Esophagus muscularis mucosa (tissue), 4 donors: ENCODE data around the gene HFE. TPM values are rescaled to one million over a fixed set of nuclear protein-coding genes. Genes with fewer than 3 reads are reported as not detected.
A peak's percentile ranks its signal among the peaks of the same experiment; 100 is the strongest.

Experiments
- DNase-seq: peaks from one replicate; pipeline ENCODE4 v3.0.0-alpha.2; 2017; ENCODE audit errors: extremely low spot score
- H3K27ac ChIP-seq, 4 donors: fragments of 200-600 bp; sonication (generic); replicated peaks in 1 of 4; 1 replicate in 3 of 4; 2 replicates in 1 of 4; pipeline ENCODE4 v1.5.1; 2016 to 2019; ENCODE audit warnings: mild to moderate bottlenecking in 1 of 4
- H3K27me3 ChIP-seq, 4 donors: fragments of 200-600 bp; sonication (generic); one replicate each; pipeline versions ENCODE4 v1.5.1 to v1.6.0; 2016 to 2019
- H3K36me3 ChIP-seq, 4 donors: fragments of 200-600 bp; sonication (generic); one replicate each; pipeline ENCODE4 v1.5.1; 2016 to 2019
- H3K4me1 ChIP-seq, 4 donors: fragments of 200-600 bp; sonication (generic); one replicate each; pipeline ENCODE4 v1.5.1; 2016 to 2019
- H3K4me3 ChIP-seq, 4 donors: fragments of 200-600 bp; sonication (generic); 1 replicate in 2 of 4; 2 replicates in 2 of 4; pipeline ENCODE4 v1.5.1; 2016 to 2019; ENCODE audit warnings: mild to moderate bottlenecking in 4 of 4, moderate library complexity in 1 of 4
- H3K9me3 ChIP-seq, 4 donors: fragments of 200-600 bp; sonication (generic); 1 replicate in 3 of 4; 2 replicates in 1 of 4; pipeline ENCODE4 v1.5.1; 2016 to 2019
- CTCF ChIP-seq, 3 experiments: fragments of 200-600 bp in 2 of 3; fragments of 450-650 bp in 1 of 3; sonication (generic) in 2 of 3; IDR thresholded peaks; one replicate each; pipeline ENCODE4 v1.5.1; 2017 to 2019; ENCODE audit warnings: antibody characterized with exemption in 3 of 3, mild to moderate bottlenecking in 2 of 3, moderate library complexity in 1 of 3
- EP300 ChIP-seq: sonication (generic); formaldehyde crosslinking; IDR thresholded peaks from one replicate; pipeline ENCODE4 v1.6.1; 2017; ENCODE audit warnings: antibody characterized with exemption
- POLR2A ChIP-seq: fragments of 450-650 bp; IDR thresholded peaks from one replicate; pipeline ENCODE4 v1.6.1; 2017; ENCODE audit warnings: antibody characterized with exemption, moderate library complexity, mild to moderate bottlenecking, low read depth
- POLR2AphosphoS5 ChIP-seq, 2 donors: sonication (generic); formaldehyde crosslinking; IDR thresholded peaks; one replicate each; pipeline ENCODE4 v1.6.1; 2017; ENCODE audit warnings: antibody characterized with exemption in 2 of 2
- WGBS: methylation state at CpG from one replicate; pipeline ENCODE4 v1.1.5; 2018; 5-methylcytosine and 5-hydroxymethylcytosine counted together
- intact Hi-C: fragments of 100-400 bp; cut with DNase I; formaldehyde crosslinking; loops from one replicate; pipeline ENCODE4 v1.15.1; 2023
- total RNA-seq, 4 donors: library from RNA; depleted of rRNA; stranded (reverse); fragments of >200 nt; gene quantifications; one replicate each; pipeline versions ENCODE4 v1.1.0 to v1.2.1, GENCODE V29; 2016

HFE gene
- total RNA-seq, 4 donors from 2014 or later = 3.0 to 9.9 (median 6.5) TPM

- H3K27ac ChIP-seq = peak overlapping the region; percentile 95 to 98 (median 96)
- intact Hi-C loops = loop anchor here (5.0 kb wide), 1 partner anchor 46 kb away; no protein-coding TSS in a partner anchor
- peak overlapping the region; percentile 80 to 94 (median 87) for H3K4me3 ChIP-seq
- peaks cover 0 to 38% (median 23%) of the 10 kb centered on the region in 4 donors for H3K36me3 ChIP-seq
- no peaks in the 10 kb centered on the region for H3K9me3 ChIP-seq
- DNase-seq = no peak
- WGBS = 16% methylated on average over 8 of the region's 8 CpGs
- TF ChIP-seq CTCF (IDR thresholded peaks at IDR 0.05) = no peak
- TF ChIP-seq EP300 = no peak
- H3K4me1 ChIP-seq = peaks cover 43 to 55% (median 54%) of the 10 kb centered on the region in 4 donors
- no peaks in the 10 kb centered on the region for H3K27me3 ChIP-seq
These were observed 39.4 kb downstream of the HFE start for GRCh38 chr6:26126394-26127235.

DNA sequence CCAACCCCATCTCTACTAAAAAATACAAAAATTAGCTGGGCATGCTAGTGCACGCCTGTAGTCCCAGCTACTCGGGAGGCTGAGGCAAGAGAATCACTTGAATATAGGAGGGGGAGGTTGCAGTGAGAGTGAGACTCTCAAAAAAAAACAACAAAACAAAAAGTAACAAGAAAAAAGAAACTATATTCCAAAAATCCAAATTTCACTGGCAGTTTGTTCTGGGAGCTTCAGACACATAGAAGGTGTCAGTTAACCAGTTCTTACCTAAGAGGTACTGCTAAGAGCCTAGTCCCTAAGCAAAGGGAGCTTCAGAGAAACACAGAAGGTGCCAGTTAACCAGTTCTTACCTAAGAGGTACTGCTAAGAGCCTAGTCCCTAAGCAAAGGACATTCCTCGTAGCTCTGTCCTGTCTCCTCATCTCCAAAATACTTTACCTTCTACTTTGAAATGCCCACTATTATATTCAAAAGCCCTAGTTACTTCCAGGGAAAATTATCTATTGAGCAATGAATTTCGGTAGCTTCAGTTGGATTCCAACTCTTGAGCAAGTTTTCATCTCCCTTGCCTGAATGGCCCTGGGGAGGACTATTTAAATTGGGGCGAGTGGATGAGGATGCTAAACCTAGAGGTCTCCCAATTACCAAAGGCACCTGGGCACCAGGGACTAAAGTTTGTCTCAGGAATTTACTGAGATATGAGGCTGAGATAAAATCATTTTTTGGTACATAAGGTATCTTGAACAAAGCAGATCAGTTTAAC is 41.0 kb downstream of the HFE start:
- H3K27ac ChIP-seq = peak overlapping the region in 1 of 4 donors; percentile 98

GRCh38 chr6:26129656-26130055 is 42.4 kb downstream of the HFE start:
- H3K27me3 ChIP-seq = no peaks in the 10 kb centered on the region
- intact Hi-C loops = loop anchor here (5.0 kb wide), 1 partner anchor 43 kb away; no protein-coding TSS in a partner anchor
- H3K27ac ChIP-seq = no peak overlapping the region
- TF ChIP-seq POLR2A = no peak
- TF ChIP-seq EP300 = no peak
- TF ChIP-seq POLR2AphosphoS5 (IDR thresholded peaks at IDR 0.05) = no peak
- TF ChIP-seq CTCF (IDR thresholded peaks at IDR 0.05) = no peak
- H3K4me1 ChIP-seq = peaks cover 43 to 63% (median 56%) of the 10 kb centered on the region in 4 donors
- H3K36me3 ChIP-seq = peaks cover 0 to 38% (median 28%) of the 10 kb centered on the region in 4 donors
- H3K4me3 ChIP-seq = no peak overlapping the region
- DNase-seq = no peak
- 60% methylated on average over 1 of the region's 1 CpG for WGBS
- H3K9me3 ChIP-seq = no peaks in the 10 kb centered on the region

More for the DNA sequence above, 41.0 kb downstream of the HFE start:
- Histone ChIP-seq H3K9me3 (no peaks in the 10 kb centered on the region), H3K4me1 (peaks cover 43 to 58% (median 55%) of the 10 kb centered on the region in 4 donors), H3K4me3 (peak overlapping the region in 1 of 4 donors; percentile 80), H3K36me3 (peaks cover 0 to 38% (median 27%) of the 10 kb centered on the region in 4 donors), H3K27me3 (no peaks in the 10 kb centered on the region)
- intact Hi-C loops = loop anchor here (5.0 kb wide), 1 partner anchor 44 kb away; no protein-coding TSS in a partner anchor
- TF ChIP-seq POLR2AphosphoS5 (IDR thresholded peaks at IDR 0.05) (no peak), CTCF (IDR thresholded peaks at IDR 0.05) (no peak), EP300 (no peak)
- WGBS = 90% methylated on average over 5 of the region's 5 CpGs
- no peak for DNase-seq

- H3K27ac ChIP-seq = peak overlapping the region in 1 of 4 donors; percentile 0
- H3K4me1 ChIP-seq = peaks cover 43 to 63% (median 58%) of the 10 kb centered on the region in 4 donors
- intact Hi-C loops = no loop called here
- WGBS = 88% methylated on average over 5 of the region's 6 CpGs
- H3K36me3 ChIP-seq = peaks cover 0 to 38% (median 28%) of the 10 kb centered on the region in 4 donors
- no peak overlapping the region for H3K4me3 ChIP-seq
- no peaks in the 10 kb centered on the region for H3K27me3 ChIP-seq
- no peak for TF ChIP-seq CTCF (IDR thresholded peaks at IDR 0.05)
- no peak for TF ChIP-seq EP300
- no peak for TF ChIP-seq POLR2A
- no peak for TF ChIP-seq POLR2AphosphoS5 (IDR thresholded peaks at IDR 0.05)
- no peak for DNase-seq
- no peaks in the 10 kb centered on the region for H3K9me3 ChIP-seq
These were observed 43.5 kb downstream of the HFE start for GRCh38 chr6:26130581-26131249.
